Measurements from ENCODE around the gene CHTF18.

CHTF18 gene

DNA sequence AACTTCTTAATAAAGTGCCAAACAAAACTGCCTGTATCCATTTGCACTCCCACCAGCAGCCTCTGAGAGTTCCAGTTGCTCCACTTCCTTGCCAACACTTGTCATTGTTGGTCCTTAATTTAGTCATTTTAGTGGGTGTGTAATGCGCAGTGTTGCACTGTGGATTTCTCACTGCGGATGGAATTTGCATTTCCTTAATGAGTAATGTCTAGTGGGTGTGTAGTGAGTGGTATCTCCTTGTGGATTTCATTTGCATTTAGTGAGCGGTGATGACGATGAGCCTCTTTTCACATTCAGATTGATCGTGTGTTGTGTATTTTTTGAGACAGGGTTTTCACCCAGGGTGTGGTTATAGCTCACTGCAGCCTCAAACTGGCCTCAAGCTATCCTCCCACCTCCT, 32.0 kb upstream of the CHTF18 start:
- TF ChIP-seq CTCF (IDR thresholded peaks at IDR 0.05; ENCODE audit: insufficient read depth, low read length, poor library complexity, severe bottlenecking) (no peak), EZH2phosphoT487 (conservative IDR thresholded peaks at IDR 0.05; ENCODE audit: low read length) (no peak)
- Histone ChIP-seq H3K4me3 (ENCODE audit: insufficient read depth, low read length, poor library complexity, severe bottlenecking) (no peak overlapping the region), H3K9ac (ENCODE audit: low read length) (no peak overlapping the region), H3F3A (ENCODE audit: insufficient read depth) (no peaks in the 10 kb centered on the region), H4K20me1 (ENCODE audit: low read depth, low read length) (no peaks in the 10 kb centered on the region), H3K27me3 (ENCODE audit: low read length) (no peaks in the 10 kb centered on the region), H3K79me2 (ENCODE audit: insufficient read depth, low read length) (no peaks in the 10 kb centered on the region), H3K9me3 (ENCODE audit: insufficient read depth, low read length) (no peaks in the 10 kb centered on the region), H3K4me2 (ENCODE audit: low read depth, low read length, poor library complexity, severe bottlenecking) (no peak overlapping the region), H3K27ac (ENCODE audit: low read depth, low read length) (no peak overlapping the region), H2AFZ (ENCODE audit: low read depth, low read length, severe bottlenecking) (no peak overlapping the region), H3K36me3 (ENCODE audit: low read length) (no peaks in the 10 kb centered on the region), H3K9me2 (replicated peaks; ENCODE audit: insufficient read depth, low read length) (no peaks in the 10 kb centered on the region)

- TF ChIP-seq CTCF (IDR thresholded peaks at IDR 0.05; ENCODE audit: insufficient read depth, low read length, poor library complexity, severe bottlenecking) (no peak), EZH2phosphoT487 (conservative IDR thresholded peaks at IDR 0.05; ENCODE audit: low read length) (no peak)
- no peaks in the 10 kb centered on the region for H3K36me3 ChIP-seq (ENCODE audit: low read length)
- H2AFZ ChIP-seq (ENCODE audit: low read depth, low read length, severe bottlenecking) = no peak overlapping the region
- no peak overlapping the region for H3K4me3 ChIP-seq (ENCODE audit: insufficient read depth, low read length, poor library complexity, severe bottlenecking)
- no peaks in the 10 kb centered on the region for H3K79me2 ChIP-seq (ENCODE audit: insufficient read depth, low read length)
- H3F3A ChIP-seq (ENCODE audit: insufficient read depth) = no peaks in the 10 kb centered on the region
- H3K4me2 ChIP-seq (ENCODE audit: low read depth, low read length, poor library complexity, severe bottlenecking) = no peak overlapping the region
- no peaks in the 10 kb centered on the region for H3K9me2 ChIP-seq (replicated peaks; ENCODE audit: insufficient read depth, low read length)
- no peaks in the 10 kb centered on the region for H3K27me3 ChIP-seq (ENCODE audit: low read length)
- H3K9me3 ChIP-seq (ENCODE audit: insufficient read depth, low read length) = no peaks in the 10 kb centered on the region
- no peak overlapping the region for H3K27ac ChIP-seq (ENCODE audit: low read depth, low read length)
- no peaks in the 10 kb centered on the region for H4K20me1 ChIP-seq (ENCODE audit: low read depth, low read length)
- H3K9ac ChIP-seq (ENCODE audit: low read length) = no peak overlapping the region
These were observed 29.1 kb upstream of the CHTF18 start for GRCh38 chr16:759110-759910.

DNA sequence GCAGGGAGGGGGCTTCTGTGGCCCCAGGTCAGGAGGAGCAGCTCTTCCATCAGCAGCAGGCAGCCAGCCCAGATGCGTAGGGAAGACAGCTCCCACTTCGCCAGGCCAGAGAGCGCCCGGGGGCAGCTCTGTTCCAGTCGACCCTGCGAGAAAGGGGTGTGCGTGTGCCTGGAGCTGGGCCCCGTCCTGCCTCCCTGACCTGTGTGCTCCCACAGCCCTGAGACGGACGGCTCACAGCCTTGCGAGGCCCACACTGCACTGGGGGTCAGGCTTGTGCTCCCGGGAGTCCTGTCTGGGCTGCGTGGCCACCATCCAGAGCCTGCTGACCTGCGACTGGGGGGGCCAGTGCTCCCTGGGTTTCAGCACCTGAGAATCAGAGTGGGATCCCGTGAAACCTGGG, 28.4 kb upstream of the CHTF18 start:
- Histone ChIP-seq H3K79me2 (ENCODE audit: insufficient read depth, low read length) (no peaks in the 10 kb centered on the region), H3K27ac (ENCODE audit: low read depth, low read length) (no peak overlapping the region), H3K27me3 (ENCODE audit: low read length) (no peaks in the 10 kb centered on the region), H3K9me3 (ENCODE audit: insufficient read depth, low read length) (no peaks in the 10 kb centered on the region), H3K9me2 (replicated peaks; ENCODE audit: insufficient read depth, low read length) (no peaks in the 10 kb centered on the region), H3K36me3 (ENCODE audit: low read length) (no peaks in the 10 kb centered on the region), H4K20me1 (ENCODE audit: low read depth, low read length) (no peaks in the 10 kb centered on the region), H3K9ac (ENCODE audit: low read length) (no peak overlapping the region), H3F3A (ENCODE audit: insufficient read depth) (no peaks in the 10 kb centered on the region), H3K4me3 (ENCODE audit: insufficient read depth, low read length, poor library complexity, severe bottlenecking) (no peak overlapping the region), H3K4me2 (ENCODE audit: low read depth, low read length, poor library complexity, severe bottlenecking) (no peak overlapping the region), H2AFZ (ENCODE audit: low read depth, low read length, severe bottlenecking) (no peak overlapping the region)
- TF ChIP-seq EZH2phosphoT487 (conservative IDR thresholded peaks at IDR 0.05; ENCODE audit: low read length) = no peak

- Histone ChIP-seq H4K20me1 (ENCODE audit: low read depth, low read length) (no peaks in the 10 kb centered on the region), H3K4me2 (ENCODE audit: low read depth, low read length, poor library complexity, severe bottlenecking) (no peak within 1 kb of the TSS), H3K4me3 (ENCODE audit: insufficient read depth, low read length, poor library complexity, severe bottlenecking) (no peak within 1 kb of the TSS), H2AFZ (ENCODE audit: low read depth, low read length, severe bottlenecking) (no peak within 1 kb of the TSS), H3K9ac (ENCODE audit: low read length) (no peak within 1 kb of the TSS), H3K9me3 (ENCODE audit: insufficient read depth, low read length) (no peaks in the 10 kb centered on the region), H3K36me3 (ENCODE audit: low read length) (no peaks in the 10 kb centered on the region), H3K27me3 (ENCODE audit: low read length) (no peaks in the 10 kb centered on the region), H3K27ac (ENCODE audit: low read depth, low read length) (no peak within 1 kb of the TSS), H3F3A (ENCODE audit: insufficient read depth) (no peaks in the 10 kb centered on the region), H3K79me2 (ENCODE audit: insufficient read depth, low read length) (no peaks in the 10 kb centered on the region), H3K9me2 (replicated peaks; ENCODE audit: insufficient read depth, low read length) (no peaks in the 10 kb centered on the region)
- TF ChIP-seq EZH2phosphoT487 (conservative IDR thresholded peaks at IDR 0.05; ENCODE audit: low read length) (no peak), CTCF (IDR thresholded peaks at IDR 0.05; ENCODE audit: insufficient read depth, low read length, poor library complexity, severe bottlenecking) (no peak)
These were observed 27.7 kb upstream of the CHTF18 start, which contains the start of gene MSLN for GRCh38 chr16:760545-761343. Gene MSLN (plus strand): TSS chr16:760734. CDS start chr16:762681, 1,947 bp downstream.
